MM.1S (cell line): Measurements from ENCODE around the gene CCP110.

Experiments
- DNase-seq: peaks from one replicate; pipeline ENCODE4 v3.0.0-alpha.2; 2015
- H2AFZ ChIP-seq: fragments of 300-600 bp; sonication (generic); 2 replicates; pipeline ENCODE4 v1.6.0; 2016; ENCODE audit warnings: antibody characterized with exemption, low read length
- H3F3A ChIP-seq: fragments of 300-600 bp; sonication (generic); 2 replicates; pipeline ENCODE4 v1.6.1; 2016; ENCODE audit warnings: mild to moderate bottlenecking, antibody characterized with exemption, low read length, moderate library complexity, mixed read lengths; ENCODE audit not compliant: insufficient read depth
- H3K27ac ChIP-seq: fragments of 300-600 bp; sonication (generic); 2 replicates; pipeline ENCODE4 v1.5.1; 2016; ENCODE audit warnings: mild to moderate bottlenecking, low read length
- H3K27me3 ChIP-seq: fragments of 300-600 bp; sonication (generic); replicated peaks from 2 replicates; pipeline ENCODE4 v1.6.0; 2016; ENCODE audit warnings: low read length; ENCODE audit not compliant: insufficient read depth
- H3K36me3 ChIP-seq: fragments of 300-600 bp; sonication (generic); replicated peaks from 2 replicates; pipeline ENCODE4 v1.6.1; 2016; ENCODE audit warnings: mild to moderate bottlenecking, low read length, mixed read lengths; ENCODE audit not compliant: insufficient read depth
- H3K4me1 ChIP-seq: fragments of 300-600 bp; sonication (generic); 2 replicates; pipeline ENCODE4 v1.6.1; 2016; ENCODE audit warnings: low read length, mixed read lengths
- H3K4me2 ChIP-seq: fragments of 300-600 bp; sonication (generic); 2 replicates; pipeline ENCODE4 v1.6.0; 2016; ENCODE audit warnings: low read depth, low read length
- H3K4me3 ChIP-seq: fragments of 300-600 bp; sonication (generic); 2 replicates; pipeline ENCODE4 v1.5.1; 2016; ENCODE audit warnings: low read length, mixed read lengths
- H3K79me2 ChIP-seq: fragments of 300-600 bp; sonication (generic); 2 replicates; pipeline ENCODE4 v1.6.1; 2016; ENCODE audit warnings: mixed run types, low read length, mixed read lengths
- H3K9ac ChIP-seq: fragments of 300-600 bp; sonication (generic); 2 replicates; pipeline ENCODE4 v1.6.1; 2016; ENCODE audit warnings: low read length, mixed read lengths
- H3K9me2 ChIP-seq: fragments of 300-600 bp; sonication (generic); replicated peaks from 2 replicates; pipeline ENCODE4 v1.6.1; 2016; ENCODE audit warnings: mild to moderate bottlenecking, low read length, mixed read lengths; ENCODE audit not compliant: insufficient read depth
- H3K9me3 ChIP-seq: fragments of 300-600 bp; sonication (generic); replicated peaks from 2 replicates; pipeline ENCODE4 v1.6.1; 2016; ENCODE audit warnings: mild to moderate bottlenecking, low read length, mixed read lengths; ENCODE audit not compliant: insufficient read depth
- H4K20me1 ChIP-seq: fragments of 300-600 bp; sonication (generic); 2 replicates; pipeline ENCODE4 v1.6.1; 2016; ENCODE audit warnings: mild to moderate bottlenecking, low read length, moderate library complexity, mixed read lengths; ENCODE audit not compliant: insufficient read depth
- EZH2 ChIP-seq: fragments of 300-600 bp; sonication (generic); optimal IDR thresholded peaks from 2 replicates; pipeline ENCODE3; 2017; ENCODE audit warnings: low read depth, mild to moderate bottlenecking, antibody characterized with exemption, low read length, mixed read lengths
- EZH2phosphoT487 ChIP-seq: fragments of 300-600 bp; sonication (generic); IDR thresholded peaks from 2 replicates; pipeline ENCODE4 v1.6.1; 2018; ENCODE audit warnings: antibody characterized with exemption, low read length
- TF ChIP-seq, protein P1 (sequence below): fragments of 300-600 bp; sonication (generic); IDR thresholded peaks from 2 replicates; pipeline ENCODE4 v1.5.1; 2016; ENCODE audit warnings: antibody characterized with exemption, low read length, mixed read lengths

The CCP110 gene

GRCh38 chr16:19506965-19507364 lies 16.8 kb upstream of the CCP110 start:
- Histone ChIP-seq H3K27me3 (no peaks in the 10 kb centered on the region), H3K9ac (no peak overlapping the region), H3K4me3 (no peak overlapping the region), H4K20me1 (no peaks in the 10 kb centered on the region), H3K9me2 (no peaks in the 10 kb centered on the region), H3F3A (no peaks in the 10 kb centered on the region), H3K36me3 (peaks cover 4% of the 10 kb centered on the region), H2AFZ (no peak overlapping the region), H3K4me1 (no peaks in the 10 kb centered on the region), H3K79me2 (peaks cover 4% of the 10 kb centered on the region; the same call in 1 of the 2 replicates), H3K27ac (no peak overlapping the region), H3K4me2 (no peak overlapping the region), H3K9me3 (no peaks in the 10 kb centered on the region; the same call in 1 of the 2 replicates)
- no peak for TF ChIP-seq EZH2phosphoT487
- DNase-seq = no peak

DNA sequence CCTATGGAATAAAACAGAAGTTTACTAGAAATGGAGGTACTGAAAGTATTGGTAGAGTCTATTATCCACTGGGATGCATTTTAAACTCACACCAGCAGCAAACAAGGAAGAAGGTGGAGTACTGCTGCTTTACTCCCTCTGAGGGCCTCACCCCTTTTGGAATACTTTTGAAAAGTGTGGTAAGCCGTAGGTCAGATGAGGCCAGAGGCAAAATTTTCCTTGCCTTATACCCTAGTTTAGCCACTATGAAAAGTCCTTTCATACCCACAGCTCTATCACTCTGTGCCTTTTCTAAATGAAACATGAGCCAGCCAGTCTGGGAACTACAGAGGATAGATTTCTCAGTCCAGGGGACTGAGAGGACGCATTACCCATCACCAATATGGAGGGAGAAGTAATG lies 15.9 kb upstream of the CCP110 start:
- Histone ChIP-seq H3K4me1 (no peaks in the 10 kb centered on the region), H3K9me3 (no peaks in the 10 kb centered on the region; the same call in 1 of the 2 replicates), H3K4me2 (no peak overlapping the region), H3F3A (no peaks in the 10 kb centered on the region), H3K9ac (no peak overlapping the region), H2AFZ (no peak overlapping the region), H3K27ac (no peak overlapping the region), H3K79me2 (0 out of 2 replicates have a peak, but pooled peaks cover 4% of the 10 kb centered on the region), H3K4me3 (no peak overlapping the region), H3K9me2 (no peaks in the 10 kb centered on the region), H3K27me3 (no peaks in the 10 kb centered on the region), H4K20me1 (no peaks in the 10 kb centered on the region), H3K36me3 (peaks cover 4% of the 10 kb centered on the region)
- TF ChIP-seq EZH2phosphoT487 = no peak
- TF ChIP-seq, protein P1, sequence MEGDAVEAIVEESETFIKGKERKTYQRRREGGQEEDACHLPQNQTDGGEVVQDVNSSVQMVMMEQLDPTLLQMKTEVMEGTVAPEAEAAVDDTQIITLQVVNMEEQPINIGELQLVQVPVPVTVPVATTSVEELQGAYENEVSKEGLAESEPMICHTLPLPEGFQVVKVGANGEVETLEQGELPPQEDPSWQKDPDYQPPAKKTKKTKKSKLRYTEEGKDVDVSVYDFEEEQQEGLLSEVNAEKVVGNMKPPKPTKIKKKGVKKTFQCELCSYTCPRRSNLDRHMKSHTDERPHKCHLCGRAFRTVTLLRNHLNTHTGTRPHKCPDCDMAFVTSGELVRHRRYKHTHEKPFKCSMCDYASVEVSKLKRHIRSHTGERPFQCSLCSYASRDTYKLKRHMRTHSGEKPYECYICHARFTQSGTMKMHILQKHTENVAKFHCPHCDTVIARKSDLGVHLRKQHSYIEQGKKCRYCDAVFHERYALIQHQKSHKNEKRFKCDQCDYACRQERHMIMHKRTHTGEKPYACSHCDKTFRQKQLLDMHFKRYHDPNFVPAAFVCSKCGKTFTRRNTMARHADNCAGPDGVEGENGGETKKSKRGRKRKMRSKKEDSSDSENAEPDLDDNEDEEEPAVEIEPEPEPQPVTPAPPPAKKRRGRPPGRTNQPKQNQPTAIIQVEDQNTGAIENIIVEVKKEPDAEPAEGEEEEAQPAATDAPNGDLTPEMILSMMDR = no peak
- no peak for TF ChIP-seq EZH2
- no peak for DNase-seq

DNA sequence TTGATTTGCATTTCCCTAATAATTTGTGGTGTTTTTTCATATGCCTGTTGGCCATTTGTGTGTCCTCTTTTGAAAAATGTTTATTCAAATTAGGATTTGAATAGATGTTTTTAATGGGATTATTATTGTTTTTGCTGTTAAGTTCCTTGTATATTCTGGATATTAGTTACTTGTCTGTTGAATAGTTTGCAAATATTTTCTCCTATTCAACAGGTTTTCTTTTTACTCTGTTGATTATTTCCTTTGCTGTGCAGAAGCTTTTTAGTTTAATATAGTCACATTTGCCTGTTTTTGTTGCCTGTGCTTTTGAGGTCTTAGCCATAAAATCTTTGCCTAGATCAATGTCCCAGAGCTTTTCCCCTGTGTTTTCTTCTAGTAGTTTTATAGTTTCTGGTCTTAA lies 11.4 kb upstream of the CCP110 start:
- Histone ChIP-seq H3K27ac (no peak overlapping the region), H3K36me3 (peaks cover 7% of the 10 kb centered on the region; the same call in 1 of the 2 replicates), H3K9me3 (no peaks in the 10 kb centered on the region; the same call in 1 of the 2 replicates), H3K4me3 (no peak overlapping the region), H3K9me2 (no peaks in the 10 kb centered on the region), H3K4me1 (no peaks in the 10 kb centered on the region), H4K20me1 (no peaks in the 10 kb centered on the region), H3K4me2 (no peak overlapping the region), H3F3A (no peaks in the 10 kb centered on the region), H2AFZ (no peak overlapping the region), H3K9ac (no peak overlapping the region), H3K27me3 (no peaks in the 10 kb centered on the region), H3K79me2 (peaks cover 28% of the 10 kb centered on the region)
- no peak for DNase-seq
- TF ChIP-seq EZH2 (no peak), EZH2phosphoT487 (no peak)
- TF ChIP-seq, protein P1 = no peak

GRCh38 chr16:19513377-19514053 lies 10.2 kb upstream of the CCP110 start:
- Histone ChIP-seq H3F3A (no peaks in the 10 kb centered on the region), H3K27me3 (no peaks in the 10 kb centered on the region), H2AFZ (no peak overlapping the region), H3K4me3 (no peak overlapping the region), H3K9me2 (no peaks in the 10 kb centered on the region), H4K20me1 (no peaks in the 10 kb centered on the region), H3K36me3 (peaks cover 7% of the 10 kb centered on the region; the same call in 1 of the 2 replicates), H3K9ac (no peak overlapping the region), H3K79me2 (peaks cover 38% of the 10 kb centered on the region), H3K4me1 (no peaks in the 10 kb centered on the region), H3K27ac (no peak overlapping the region), H3K4me2 (no peak overlapping the region), H3K9me3 (no peaks in the 10 kb centered on the region; the same call in 1 of the 2 replicates)
- DNase-seq = no peak
- TF ChIP-seq, protein P1 = no peak
- TF ChIP-seq EZH2phosphoT487 (no peak), EZH2 (no peak)
